ENCODE data around the gene NT5C1B. TPM values are rescaled to one million over a fixed set of nuclear protein-coding genes. Genes with fewer than 3 reads are reported as not detected.

The NT5C1B gene
- total and polyA plus RNA-seq, 9 donors = 0.11 to 0.73 (median 0.37) TPM; not detected in 1

DNA sequence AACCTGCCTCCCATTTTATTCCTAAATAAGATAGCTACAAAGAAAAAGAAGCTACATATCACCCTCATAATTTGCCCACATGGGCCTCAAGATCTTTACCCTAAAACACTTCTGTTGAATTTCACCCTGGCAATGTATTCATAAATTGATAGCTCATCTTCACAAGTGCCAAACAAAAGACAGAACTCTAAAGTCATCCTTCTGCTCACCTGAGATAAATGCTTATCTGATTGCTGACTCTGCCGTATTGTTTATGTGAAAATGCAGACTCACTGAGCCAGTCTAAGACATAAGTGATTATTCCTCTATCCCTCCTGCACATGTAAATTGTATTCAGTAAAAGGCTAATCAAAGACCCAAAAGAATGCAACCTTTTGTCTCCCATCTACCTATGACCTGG is 30.9 kb downstream of the NT5C1B start:
- peaks cover 10% of the 10 kb centered on the region for H3K4me1 ChIP-seq (ENCODE audit: control insufficient read depth, insufficient read depth, low read length)

GRCh38 chr2:18557121-18557520 is 32.2 kb downstream of the NT5C1B start:
- Histone ChIP-seq H3K27me3 (ENCODE audit: control insufficient read depth, insufficient read depth, low read length) (no peaks in the 10 kb centered on the region), H3K4me3 (ENCODE audit: low read length) (no peak overlapping the region), H3K27ac (ENCODE audit: low read length) (no peak overlapping the region), H3K36me3 (ENCODE audit: control insufficient read depth, insufficient read depth, low read length) (peaks cover 14% of the 10 kb centered on the region), H3K4me1 (ENCODE audit: control insufficient read depth, insufficient read depth, low read length) (peaks cover 10% of the 10 kb centered on the region), H3K9me3 (replicated peaks; ENCODE audit: control insufficient read depth, low read depth, low read length) (no peaks in the 10 kb centered on the region)
- no peak for DNase-seq
- no CpG with 5 or more reads among the region's 2 CpGs for WGBS (ENCODE audit: insufficient coverage)

More for the DNA sequence above, 30.9 kb downstream of the NT5C1B start:
- H3K36me3 ChIP-seq (ENCODE audit: control insufficient read depth, insufficient read depth, low read length) = peaks cover 14% of the 10 kb centered on the region
- no peak overlapping the region for H3K27ac ChIP-seq (ENCODE audit: low read length)
- H3K4me3 ChIP-seq (ENCODE audit: low read length) = no peak overlapping the region
- H3K27me3 ChIP-seq (ENCODE audit: control insufficient read depth, insufficient read depth, low read length) = no peaks in the 10 kb centered on the region
- no CpG with 5 or more reads among the region's 1 CpG for WGBS (ENCODE audit: insufficient coverage)
- no peak for DNase-seq
- H3K9me3 ChIP-seq (replicated peaks; ENCODE audit: control insufficient read depth, low read depth, low read length) = no peaks in the 10 kb centered on the region

DNA sequence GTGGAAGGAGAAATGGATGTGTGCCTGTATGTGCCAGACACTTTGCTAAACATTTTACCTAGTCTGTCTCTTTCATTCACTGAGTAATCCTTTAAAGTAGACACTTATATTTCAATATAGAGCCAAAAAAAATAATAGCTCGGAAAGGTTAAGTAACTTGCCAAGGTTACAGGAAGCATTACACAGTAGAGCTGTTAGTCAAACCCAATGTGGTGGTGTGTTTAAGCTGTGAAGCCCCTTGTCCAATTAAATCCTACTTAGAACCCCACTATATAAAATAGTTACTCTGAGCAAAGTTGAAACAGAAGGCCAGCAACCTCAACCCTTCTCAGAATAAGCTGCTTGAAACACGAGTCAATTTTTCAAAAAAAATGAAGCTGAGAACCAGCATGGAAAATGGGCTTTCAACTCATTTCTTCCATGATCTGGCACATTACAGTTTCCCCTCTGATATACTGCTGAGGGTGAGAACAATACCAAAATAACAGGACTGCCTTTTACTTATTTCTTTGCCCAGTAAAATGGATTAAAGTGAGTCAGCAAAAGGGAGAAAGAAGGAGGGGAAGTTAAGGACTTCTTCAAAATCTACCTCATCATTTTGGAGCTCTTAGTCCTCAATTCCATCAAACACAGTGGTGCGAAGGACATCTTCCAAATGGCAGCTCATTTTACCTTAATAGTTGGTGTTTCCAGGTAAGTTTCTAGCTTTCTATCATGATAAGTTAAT is 36.9 kb downstream of the NT5C1B start:
- WGBS (ENCODE audit: insufficient coverage) = no CpG with 5 or more reads among the region's 3 CpGs
- Histone ChIP-seq H3K9me3 (replicated peaks; ENCODE audit: control insufficient read depth, low read depth, low read length) (no peaks in the 10 kb centered on the region), H3K36me3 (ENCODE audit: control insufficient read depth, insufficient read depth, low read length) (peaks cover 16% of the 10 kb centered on the region), H3K27ac (ENCODE audit: low read length) (no peak overlapping the region), H3K27me3 (ENCODE audit: control insufficient read depth, insufficient read depth, low read length) (no peaks in the 10 kb centered on the region), H3K4me1 (ENCODE audit: control insufficient read depth, insufficient read depth, low read length) (no peaks in the 10 kb centered on the region), H3K4me3 (ENCODE audit: low read length) (no peak overlapping the region)
- no peak for DNase-seq

GRCh38 chr2:18551623-18552022 is 37.7 kb downstream of the NT5C1B start:
- no peak for DNase-seq
- WGBS (ENCODE audit: insufficient coverage) = 0% methylated on average over 1 of the region's 2 CpGs
- no peaks in the 10 kb centered on the region for H3K9me3 ChIP-seq (replicated peaks; ENCODE audit: control insufficient read depth, low read depth, low read length)
- no peak overlapping the region for H3K4me3 ChIP-seq (ENCODE audit: low read length)
- H3K4me1 ChIP-seq (ENCODE audit: control insufficient read depth, insufficient read depth, low read length) = no peaks in the 10 kb centered on the region
- no peaks in the 10 kb centered on the region for H3K27me3 ChIP-seq (ENCODE audit: control insufficient read depth, insufficient read depth, low read length)
- no peak overlapping the region for H3K27ac ChIP-seq (ENCODE audit: low read length)
- H3K36me3 ChIP-seq (ENCODE audit: control insufficient read depth, insufficient read depth, low read length) = peaks cover 16% of the 10 kb centered on the region

DNA sequence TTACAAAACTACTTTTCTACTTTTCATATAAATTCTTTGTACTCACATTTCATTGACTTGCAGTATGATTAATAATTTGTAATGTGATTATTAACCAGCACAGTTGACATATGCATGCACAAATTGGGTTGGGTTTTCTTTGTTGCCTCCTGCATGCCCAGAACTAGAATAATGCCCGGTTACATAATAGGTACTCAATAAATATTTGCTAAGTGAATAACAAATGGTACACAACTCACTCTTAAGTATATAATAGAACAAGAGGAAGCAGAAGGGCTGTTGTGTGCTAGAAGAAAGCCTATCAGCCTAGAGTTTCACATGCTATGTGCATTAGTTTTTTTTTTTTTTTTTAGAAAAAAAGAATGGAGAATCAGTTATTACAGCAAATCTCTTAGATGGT is 38.2 kb downstream of the NT5C1B start:
- DNase-seq = no peak
- no peaks in the 10 kb centered on the region for H3K9me3 ChIP-seq (replicated peaks; ENCODE audit: control insufficient read depth, low read depth, low read length)
- no peaks in the 10 kb centered on the region for H3K4me1 ChIP-seq (ENCODE audit: control insufficient read depth, insufficient read depth, low read length)
- no peak overlapping the region for H3K4me3 ChIP-seq (ENCODE audit: low read length)
- no CpG with 5 or more reads among the region's 1 CpG for WGBS (ENCODE audit: insufficient coverage)
- H3K36me3 ChIP-seq (ENCODE audit: control insufficient read depth, insufficient read depth, low read length) = peaks cover 14% of the 10 kb centered on the region
- no peaks in the 10 kb centered on the region for H3K27me3 ChIP-seq (ENCODE audit: control insufficient read depth, insufficient read depth, low read length)
- H3K27ac ChIP-seq (ENCODE audit: low read length) = no peak overlapping the region

DNA sequence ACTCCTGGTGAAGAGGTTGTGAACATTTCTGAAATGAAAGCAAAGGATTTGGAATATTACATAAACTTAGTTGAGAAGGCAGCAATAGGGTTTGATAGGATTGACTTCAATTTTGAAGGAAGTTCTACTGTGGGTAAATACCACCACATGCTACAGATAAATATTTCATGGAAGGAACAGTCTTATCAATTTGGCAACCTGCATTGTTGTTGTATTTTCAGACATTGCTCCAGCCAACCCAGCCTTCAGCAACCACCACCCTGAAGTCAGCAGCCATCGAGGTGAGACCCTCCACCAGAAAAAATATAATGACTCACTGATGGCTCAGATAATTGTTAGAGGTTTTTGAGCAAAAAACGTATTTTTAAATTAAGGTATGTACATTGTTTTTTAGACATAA is 38.9 kb downstream of the NT5C1B start:
- Histone ChIP-seq H3K27ac (ENCODE audit: low read length) (no peak overlapping the region), H3K27me3 (ENCODE audit: control insufficient read depth, insufficient read depth, low read length) (no peaks in the 10 kb centered on the region), H3K4me1 (ENCODE audit: control insufficient read depth, insufficient read depth, low read length) (no peaks in the 10 kb centered on the region), H3K9me3 (replicated peaks; ENCODE audit: control insufficient read depth, low read depth, low read length) (no peaks in the 10 kb centered on the region), H3K36me3 (ENCODE audit: control insufficient read depth, insufficient read depth, low read length) (peaks cover 11% of the 10 kb centered on the region), H3K4me3 (ENCODE audit: low read length) (no peak overlapping the region)
- WGBS (ENCODE audit: insufficient coverage) = no CpG with 5 or more reads among the region's 2 CpGs
- DNase-seq = no peak

DNA sequence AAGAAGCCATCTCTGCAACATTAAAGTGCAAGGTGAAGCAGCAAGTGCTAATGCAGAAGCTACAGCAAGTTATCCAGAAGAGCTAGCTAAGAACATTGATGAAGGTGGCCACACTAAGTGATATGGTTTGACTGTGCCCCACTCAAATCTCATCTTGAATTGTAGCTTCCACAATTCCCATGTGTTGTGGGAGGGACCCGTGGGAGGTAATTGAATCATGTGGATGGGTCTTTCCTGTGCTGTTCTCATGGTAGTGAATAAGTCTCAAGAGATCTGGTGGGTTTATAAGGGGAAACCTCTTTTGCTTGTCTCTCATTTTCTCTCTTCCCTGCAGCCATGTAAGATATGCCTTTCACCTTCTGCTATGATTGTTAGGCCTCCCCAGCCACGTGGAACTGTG is 40.3 kb downstream of the NT5C1B start:
- H3K9me3 ChIP-seq (replicated peaks; ENCODE audit: control insufficient read depth, low read depth, low read length) = no peaks in the 10 kb centered on the region
- H3K4me1 ChIP-seq (ENCODE audit: control insufficient read depth, insufficient read depth, low read length) = no peaks in the 10 kb centered on the region
- WGBS (ENCODE audit: insufficient coverage) = no CpG with 5 or more reads among the region's 2 CpGs
- DNase-seq = no peak
- H3K27ac ChIP-seq (ENCODE audit: low read length) = no peak overlapping the region
- H3K4me3 ChIP-seq (ENCODE audit: low read length) = no peak overlapping the region
- peaks cover 2% of the 10 kb centered on the region for H3K36me3 ChIP-seq (ENCODE audit: control insufficient read depth, insufficient read depth, low read length)
- H3K27me3 ChIP-seq (ENCODE audit: control insufficient read depth, insufficient read depth, low read length) = no peaks in the 10 kb centered on the region

- no peak for DNase-seq
- no peaks in the 10 kb centered on the region for H3K4me1 ChIP-seq (ENCODE audit: control insufficient read depth, insufficient read depth, low read length)
- no peak overlapping the region for H3K27ac ChIP-seq (ENCODE audit: low read length)
- peaks cover 2% of the 10 kb centered on the region for H3K36me3 ChIP-seq (ENCODE audit: control insufficient read depth, insufficient read depth, low read length)
- no peak overlapping the region for H3K4me3 ChIP-seq (ENCODE audit: low read length)
- WGBS (ENCODE audit: insufficient coverage) = no CpG with 5 or more reads among the region's 1 CpG
- no peaks in the 10 kb centered on the region for H3K9me3 ChIP-seq (replicated peaks; ENCODE audit: control insufficient read depth, low read depth, low read length)
- H3K27me3 ChIP-seq (ENCODE audit: control insufficient read depth, insufficient read depth, low read length) = no peaks in the 10 kb centered on the region
Observed at GRCh38 chr2:18548621-18549020, 40.7 kb downstream of the NT5C1B start.

DNA sequence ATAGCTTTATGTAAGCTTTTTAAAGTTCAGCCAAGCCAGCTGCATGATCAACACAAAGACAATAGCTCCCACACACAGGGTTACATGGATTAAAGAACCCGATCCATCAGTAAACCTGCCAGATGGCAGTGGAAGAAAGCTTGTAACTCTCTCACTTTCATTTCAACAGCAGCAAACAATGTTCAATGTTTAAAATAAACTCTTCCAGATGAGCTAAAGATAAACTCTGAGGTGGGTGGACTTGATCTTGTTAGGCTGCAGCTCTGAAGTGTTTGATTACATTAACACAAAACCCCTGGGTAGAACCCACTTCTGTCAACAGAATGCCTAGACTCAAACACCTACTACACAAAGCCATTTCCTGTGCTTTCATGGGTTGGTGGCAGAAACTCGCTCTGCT is 42.8 kb downstream of the NT5C1B start:
- Histone ChIP-seq H3K4me1 (ENCODE audit: control insufficient read depth, insufficient read depth, low read length) (no peaks in the 10 kb centered on the region), H3K9me3 (replicated peaks; ENCODE audit: control insufficient read depth, low read depth, low read length) (no peaks in the 10 kb centered on the region), H3K4me3 (ENCODE audit: low read length) (no peak overlapping the region), H3K27me3 (ENCODE audit: control insufficient read depth, insufficient read depth, low read length) (no peaks in the 10 kb centered on the region), H3K27ac (ENCODE audit: low read length) (no peak overlapping the region), H3K36me3 (ENCODE audit: control insufficient read depth, insufficient read depth, low read length) (peaks cover under 1% of the 10 kb centered on the region)
- DNase-seq = peak; percentile 31
- no CpG with 5 or more reads among the region's 2 CpGs for WGBS (ENCODE audit: insufficient coverage)

GRCh38 chr2:18545384-18545783 is 44.0 kb downstream of the NT5C1B start:
- H3K36me3 ChIP-seq (ENCODE audit: control insufficient read depth, insufficient read depth, low read length) = no peaks in the 10 kb centered on the region
- no CpG with 5 or more reads among the region's 4 CpGs for WGBS (ENCODE audit: insufficient coverage)
- no peaks in the 10 kb centered on the region for H3K9me3 ChIP-seq (replicated peaks; ENCODE audit: control insufficient read depth, low read depth, low read length)
- H3K4me3 ChIP-seq (ENCODE audit: low read length) = no peak overlapping the region
- no peaks in the 10 kb centered on the region for H3K27me3 ChIP-seq (ENCODE audit: control insufficient read depth, insufficient read depth, low read length)
- no peak for DNase-seq
- H3K4me1 ChIP-seq (ENCODE audit: control insufficient read depth, insufficient read depth, low read length) = no peaks in the 10 kb centered on the region
- H3K27ac ChIP-seq (ENCODE audit: low read length) = no peak overlapping the region

DNA sequence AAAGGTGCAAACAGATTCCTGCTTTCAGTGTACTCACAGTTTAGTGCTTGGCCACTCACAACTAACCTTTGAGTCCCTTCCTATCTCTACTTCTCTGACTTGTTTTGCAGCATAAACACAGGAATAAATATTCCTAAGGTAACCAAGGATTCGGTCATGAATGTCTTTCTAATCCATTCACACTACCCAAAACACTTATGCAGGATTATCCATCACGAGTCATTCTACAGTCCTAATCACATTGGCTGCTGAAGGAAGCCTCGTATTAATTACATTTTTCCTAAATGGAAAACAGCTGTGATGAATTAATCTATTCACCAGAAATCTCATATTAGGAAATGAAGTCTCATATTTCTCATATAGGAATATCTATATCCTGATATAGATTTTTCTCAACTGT is 45.2 kb downstream of the NT5C1B start:
- no peaks in the 10 kb centered on the region for H3K9me3 ChIP-seq (replicated peaks; ENCODE audit: control insufficient read depth, low read depth, low read length)
- H3K27ac ChIP-seq (ENCODE audit: low read length) = no peak overlapping the region
- DNase-seq = no peak
- no peaks in the 10 kb centered on the region for H3K27me3 ChIP-seq (ENCODE audit: control insufficient read depth, insufficient read depth, low read length)
- no peaks in the 10 kb centered on the region for H3K36me3 ChIP-seq (ENCODE audit: control insufficient read depth, insufficient read depth, low read length)
- H3K4me3 ChIP-seq (ENCODE audit: low read length) = no peak overlapping the region
- no peaks in the 10 kb centered on the region for H3K4me1 ChIP-seq (ENCODE audit: control insufficient read depth, insufficient read depth, low read length)
- 71% methylated on average over 1 of the region's 3 CpGs for WGBS (ENCODE audit: insufficient coverage)

Measured in muscle of leg (tissue), 11 donors.